Skin of body (tissue), 2 donors: ENCODE data around the gene NOL4L. TPM values are rescaled to one million over a fixed set of nuclear protein-coding genes. Genes with fewer than 3 reads are reported as not detected.

ENCODE experiments used
- DNase-seq: peaks from one replicate; lab custom pipeline; 2025; lab: John Stamatoyannopoulos, UW
- total RNA-seq: library from RNA; depleted of rRNA; stranded (reverse); fragments of >200 nt; gene quantifications from one replicate; pipeline ENCODE4 v1.2.3, GENCODE V29; 2014

Gene NOL4L
- total RNA-seq, 1 donor from 2014 or later = 4.3 TPM

GRCh38 chr20:32541323-32542258 lies 43.5 kb downstream of the NOL4L start:
- DNase-seq = no peak

GRCh38 chr20:32539817-32540675 lies 45.1 kb downstream of the NOL4L start:
- DNase-seq = no peak

- DNase-seq = no peak
Measured at GRCh38 chr20:32539026-32539816, 45.9 kb downstream of the NOL4L start.

- DNase-seq = no peak
Measured at GRCh38 chr20:32538526-32538939, 46.6 kb downstream of the NOL4L start.

- DNase-seq = no peak
Measured at GRCh38 chr20:32537657-32538525, 47.2 kb downstream of the NOL4L start.

GRCh38 chr20:32536851-32537656 lies 48.1 kb downstream of the NOL4L start:
- DNase-seq = no peak

- no peak for DNase-seq
Measured at GRCh38 chr20:32535953-32536823, 48.9 kb downstream of the NOL4L start.

GRCh38 chr20:32535316-32535952 lies 49.7 kb downstream of the NOL4L start:
- no peak for DNase-seq

- no peak for DNase-seq
Measured at GRCh38 chr20:32534661-32535240, 50.4 kb downstream of the NOL4L start.

- no peak for DNase-seq
Measured at GRCh38 chr20:32533732-32534131, 51.4 kb downstream of the NOL4L start.

- no peak for DNase-seq
Measured at GRCh38 chr20:32532246-32532645, 52.9 kb downstream of the NOL4L start.

GRCh38 chr20:32528905-32529670 lies 56.0 kb downstream of the NOL4L start:
- no peak for DNase-seq

- no peak for DNase-seq
Measured at GRCh38 chr20:32528171-32528891, 56.8 kb downstream of the NOL4L start.

GRCh38 chr20:32527447-32528055 lies 57.6 kb downstream of the NOL4L start:
- no peak for DNase-seq

- no peak for DNase-seq
Measured at GRCh38 chr20:32527052-32527446, 58.1 kb downstream of the NOL4L start.

- DNase-seq = no peak
Measured at GRCh38 chr20:32526541-32526940, 58.6 kb downstream of the NOL4L start.
